SK-N-SH treated with all-trans-retinoic acid at 6 μM for 48 hours (cell line): ENCODE data around the gene PCBP3.

Experiments
- ATAC-seq: fragments of 200-7000 bp; cut with Tn5 transposase; 3 replicates; pipeline ENCODE4 v1.9.1; 2020; ENCODE audit warnings: mild to moderate bottlenecking, moderate library complexity
- ARNTL ChIP-seq: fragments of 450-650 bp; formaldehyde crosslinking; IDR thresholded peaks from 2 replicates; pipeline ENCODE4 v1.5.0; 2020; ENCODE audit warnings: low read depth, mild to moderate bottlenecking, moderate library complexity, borderline replicate concordance
- BACH2 ChIP-seq: fragments of 250-450 bp; sonication (Bioruptor Pico); IDR thresholded peaks from 2 replicates; pipeline ENCODE4 v1.9.0; 2021; ENCODE audit warnings: mild to moderate bottlenecking, borderline replicate concordance
- CREB5 ChIP-seq: fragments of 250-450 bp; sonication (Bioruptor Pico); IDR thresholded peaks from 2 replicates; pipeline ENCODE4 v1.5.1; 2020; ENCODE audit warnings: low read depth, mild to moderate bottlenecking, moderate library complexity
- ESRRG ChIP-seq: fragments of 250-450 bp; sonication (Bioruptor Pico); IDR thresholded peaks from 2 replicates; pipeline ENCODE4 v1.6.1; 2021; ENCODE audit warnings: mild to moderate bottlenecking
- ISL1 ChIP-seq: fragments of 250-450 bp; sonication (Bioruptor Pico); IDR thresholded peaks from 2 replicates; pipeline ENCODE4 v2.1.2; 2022; ENCODE audit warnings: mild to moderate bottlenecking, moderate library complexity
- OSR1 ChIP-seq: fragments of 250-450 bp; sonication (Bioruptor Pico); IDR thresholded peaks from 2 replicates; pipeline ENCODE4 v1.8.0; 2022; ENCODE audit warnings: moderate library complexity, mild to moderate bottlenecking, inconsistent platforms
- POU6F1 ChIP-seq: fragments of 250-450 bp; sonication (Bioruptor Pico); IDR thresholded peaks from 2 replicates; pipeline ENCODE4 v1.8.0; 2021; ENCODE audit warnings: low read depth, mild to moderate bottlenecking, moderate library complexity, borderline replicate concordance
- RARB ChIP-seq: fragments of 250-450 bp; sonication (Bioruptor Pico); IDR thresholded peaks from 2 replicates; pipeline ENCODE4 v1.8.0; 2021; ENCODE audit warnings: mild to moderate bottlenecking, moderate library complexity
- SNAI2 ChIP-seq: fragments of 250-450 bp; sonication (Bioruptor Pico); IDR thresholded peaks from 2 replicates; pipeline ENCODE4 v1.5.0; 2020; ENCODE audit warnings: mild to moderate bottlenecking, moderate library complexity
- TCF4 ChIP-seq: fragments of 250-450 bp; sonication (Bioruptor Pico); IDR thresholded peaks from 2 replicates; pipeline ENCODE4 v1.8.0; 2021; ENCODE audit warnings: mild to moderate bottlenecking, moderate library complexity, borderline replicate concordance
- TOX ChIP-seq: fragments of 250-450 bp; sonication (Bioruptor Pico); IDR thresholded peaks from 2 replicates; pipeline ENCODE4 v1.8.0; 2021; ENCODE audit warnings: mild to moderate bottlenecking, moderate library complexity, borderline replicate concordance
- ZC3H10 ChIP-seq: fragments of 250-450 bp; sonication (Bioruptor Pico); IDR thresholded peaks from 2 replicates; pipeline ENCODE4 v1.5.1; 2021; ENCODE audit warnings: mild to moderate bottlenecking, moderate library complexity
- ZFP30 ChIP-seq: fragments of 450-650 bp; formaldehyde crosslinking; IDR thresholded peaks from 2 replicates; pipeline ENCODE4 v1.5.0; 2022; ENCODE audit warnings: mild to moderate bottlenecking, moderate library complexity
- ZNF565 ChIP-seq: fragments of 450-650 bp; formaldehyde crosslinking; conservative IDR thresholded peaks from 2 replicates; pipeline ENCODE4 v1.5.0; 2020; ENCODE audit warnings: low read depth, mild to moderate bottlenecking, moderate library complexity
- ZNF70 ChIP-seq: fragments of 450-650 bp; formaldehyde crosslinking; IDR thresholded peaks from 2 replicates; pipeline ENCODE4 v1.5.0; 2020; ENCODE audit warnings: mild to moderate bottlenecking, moderate library complexity
- ZNF8 ChIP-seq: fragments of 450-650 bp; formaldehyde crosslinking; IDR thresholded peaks from 2 replicates; pipeline ENCODE4 v1.5.0; 2020; ENCODE audit warnings: mild to moderate bottlenecking, moderate library complexity
- TF ChIP-seq, protein P1 (sequence below): fragments of 250-450 bp; sonication (Bioruptor Pico); IDR thresholded peaks from 2 replicates; pipeline ENCODE4 v1.5.1; 2021; ENCODE audit warnings: mild to moderate bottlenecking, moderate library complexity
- TF ChIP-seq, protein P2 (sequence below): fragments of 250-450 bp; sonication (Bioruptor Pico); IDR thresholded peaks from 2 replicates; pipeline ENCODE4 v1.8.0; 2020; ENCODE audit warnings: mild to moderate bottlenecking, moderate library complexity, borderline replicate concordance

The PCBP3 gene

DNA sequence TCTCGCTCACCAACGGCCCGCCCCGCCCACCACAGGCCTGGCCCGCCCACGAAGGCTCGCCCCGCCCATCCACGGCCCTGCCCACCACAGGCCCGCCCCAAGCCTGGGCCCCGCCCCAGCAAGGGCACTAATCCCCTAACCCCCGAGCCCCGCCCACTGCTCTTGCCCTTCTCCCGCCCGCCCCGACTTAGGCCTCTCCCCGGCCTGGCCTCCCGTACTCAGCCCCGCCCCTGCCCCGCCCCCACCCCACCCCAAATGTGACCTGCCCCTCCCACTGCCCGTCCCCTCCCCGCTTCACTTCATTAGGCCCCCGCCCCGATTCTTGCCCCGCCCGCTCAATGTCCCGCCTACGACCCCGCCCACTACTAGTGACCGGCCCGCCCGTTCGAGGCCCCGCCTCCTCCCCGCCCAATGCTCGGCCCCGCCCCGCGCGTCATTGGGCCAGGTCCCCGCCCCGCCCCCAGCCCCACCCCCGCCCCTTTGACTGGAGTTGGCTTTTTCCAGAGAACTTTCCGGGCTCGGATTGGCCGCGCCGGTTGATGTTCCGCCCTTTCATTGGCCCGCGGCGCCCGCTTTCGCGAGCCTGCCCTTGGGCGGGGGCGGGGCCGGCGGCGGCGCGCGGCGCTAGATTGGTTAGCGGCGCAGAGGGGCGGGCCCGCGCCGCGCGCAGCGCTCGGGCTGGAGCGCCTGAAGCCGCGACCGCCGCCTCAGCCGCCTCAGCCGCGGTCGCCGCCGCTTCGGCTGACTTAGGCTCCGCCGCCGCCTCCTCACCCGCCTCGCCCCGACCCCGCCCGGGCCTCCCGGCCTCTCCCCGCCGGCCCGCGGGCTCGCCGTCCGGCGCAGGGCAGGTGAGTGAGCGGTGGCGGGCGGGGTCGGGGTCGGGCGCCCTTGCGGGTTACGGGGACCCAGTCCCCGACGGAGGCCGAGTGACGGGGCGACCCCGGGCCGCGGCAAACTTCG is at the start of gene PCBP3:
Gene PCBP3, plus strand, starts transcription at position 705 of the 960 bp plus-strand sequence. CDS start 206,361 bp downstream, outside the sequence.
- TF ChIP-seq, protein P1, sequence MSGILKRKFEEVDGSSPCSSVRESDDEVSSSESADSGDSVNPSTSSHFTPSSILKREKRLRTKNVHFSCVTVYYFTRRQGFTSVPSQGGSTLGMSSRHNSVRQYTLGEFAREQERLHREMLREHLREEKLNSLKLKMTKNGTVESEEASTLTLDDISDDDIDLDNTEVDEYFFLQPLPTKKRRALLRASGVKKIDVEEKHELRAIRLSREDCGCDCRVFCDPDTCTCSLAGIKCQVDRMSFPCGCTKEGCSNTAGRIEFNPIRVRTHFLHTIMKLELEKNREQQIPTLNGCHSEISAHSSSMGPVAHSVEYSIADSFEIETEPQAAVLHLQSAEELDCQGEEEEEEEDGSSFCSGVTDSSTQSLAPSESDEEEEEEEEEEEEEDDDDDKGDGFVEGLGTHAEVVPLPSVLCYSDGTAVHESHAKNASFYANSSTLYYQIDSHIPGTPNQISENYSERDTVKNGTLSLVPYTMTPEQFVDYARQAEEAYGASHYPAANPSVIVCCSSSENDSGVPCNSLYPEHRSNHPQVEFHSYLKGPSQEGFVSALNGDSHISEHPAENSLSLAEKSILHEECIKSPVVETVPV: no peak
- TF ChIP-seq ARNTL (no peak), TCF4 (CRISPR knock-in tag) (no peak), ZC3H10 (CRISPR knock-in tag) (no peak), OSR1 (CRISPR knock-in tag) (no peak), SNAI2 (CRISPR knock-in tag) (no peak)
- TF ChIP-seq, protein P2, sequence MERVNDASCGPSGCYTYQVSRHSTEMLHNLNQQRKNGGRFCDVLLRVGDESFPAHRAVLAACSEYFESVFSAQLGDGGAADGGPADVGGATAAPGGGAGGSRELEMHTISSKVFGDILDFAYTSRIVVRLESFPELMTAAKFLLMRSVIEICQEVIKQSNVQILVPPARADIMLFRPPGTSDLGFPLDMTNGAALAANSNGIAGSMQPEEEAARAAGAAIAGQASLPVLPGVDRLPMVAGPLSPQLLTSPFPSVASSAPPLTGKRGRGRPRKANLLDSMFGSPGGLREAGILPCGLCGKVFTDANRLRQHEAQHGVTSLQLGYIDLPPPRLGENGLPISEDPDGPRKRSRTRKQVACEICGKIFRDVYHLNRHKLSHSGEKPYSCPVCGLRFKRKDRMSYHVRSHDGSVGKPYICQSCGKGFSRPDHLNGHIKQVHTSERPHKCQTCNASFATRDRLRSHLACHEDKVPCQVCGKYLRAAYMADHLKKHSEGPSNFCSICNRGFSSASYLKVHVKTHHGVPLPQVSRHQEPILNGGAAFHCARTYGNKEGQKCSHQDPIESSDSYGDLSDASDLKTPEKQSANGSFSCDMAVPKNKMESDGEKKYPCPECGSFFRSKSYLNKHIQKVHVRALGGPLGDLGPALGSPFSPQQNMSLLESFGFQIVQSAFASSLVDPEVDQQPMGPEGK (CRISPR knock-in tag): no peak
- peak; percentile 91 for ATAC-seq

GRCh38 chr21:45594721-45595489 is 48.6 kb upstream of the PCBP3 start:
- TF ChIP-seq ZFP30 (CRISPR knock-in tag): no peak
- TF ChIP-seq ISL1 (CRISPR knock-in tag): no peak
- TF ChIP-seq BACH2 (CRISPR knock-in tag): no peak
- no peak for TF ChIP-seq CREB5 (CRISPR knock-in tag)
- no peak for TF ChIP-seq ESRRG (CRISPR knock-in tag)
- TF ChIP-seq ZNF8 (CRISPR knock-in tag): no peak
- no peak for TF ChIP-seq TOX (CRISPR knock-in tag)
- TF ChIP-seq ARNTL: no peak
- no peak for TF ChIP-seq TCF4 (CRISPR knock-in tag)
- TF ChIP-seq, protein P2 (CRISPR knock-in tag): no peak
- TF ChIP-seq ZNF70 (CRISPR knock-in tag): no peak
- ATAC-seq: no peak

DNA sequence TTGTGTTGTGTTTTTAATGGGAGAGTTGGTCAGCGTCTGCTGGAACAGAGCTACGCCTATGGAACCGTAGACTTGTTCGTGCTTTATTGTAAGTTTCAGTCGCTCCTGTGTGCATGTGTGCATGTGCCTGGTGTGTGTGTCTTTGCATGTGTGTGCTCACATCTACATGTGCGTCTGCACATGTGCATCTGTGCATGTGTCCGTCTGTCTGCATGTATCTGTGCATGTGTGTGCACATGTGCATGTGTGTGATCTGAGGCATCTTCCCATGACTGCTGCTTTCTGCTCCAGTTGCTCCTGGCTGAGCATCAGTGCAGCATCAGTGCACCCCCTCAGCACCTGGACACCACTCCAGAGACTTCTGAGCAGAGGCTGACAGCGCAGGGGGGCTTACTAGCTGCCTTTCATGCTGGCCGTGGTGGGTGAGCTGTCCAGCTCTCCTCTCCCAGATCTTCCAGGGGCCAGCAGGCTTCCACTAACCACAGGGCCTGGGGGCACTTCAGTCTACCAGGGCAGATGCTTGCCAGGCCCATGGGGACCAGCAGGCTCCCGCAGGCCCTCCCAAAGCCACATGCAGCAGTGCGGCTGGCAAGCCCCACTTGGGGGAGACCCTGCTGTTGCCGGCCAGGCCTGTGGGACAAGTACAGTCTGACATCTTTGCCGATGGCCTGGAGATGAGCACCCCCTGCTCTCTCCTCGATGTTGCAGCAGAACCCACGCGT is 47.8 kb upstream of the PCBP3 start:
- ATAC-seq: no peak
- TF ChIP-seq RARB (CRISPR knock-in tag): no peak
- TF ChIP-seq ZC3H10 (CRISPR knock-in tag): no peak
- no peak for TF ChIP-seq ZNF565 (CRISPR knock-in tag)
- TF ChIP-seq, all 23 proteins: peak for 0

DNA sequence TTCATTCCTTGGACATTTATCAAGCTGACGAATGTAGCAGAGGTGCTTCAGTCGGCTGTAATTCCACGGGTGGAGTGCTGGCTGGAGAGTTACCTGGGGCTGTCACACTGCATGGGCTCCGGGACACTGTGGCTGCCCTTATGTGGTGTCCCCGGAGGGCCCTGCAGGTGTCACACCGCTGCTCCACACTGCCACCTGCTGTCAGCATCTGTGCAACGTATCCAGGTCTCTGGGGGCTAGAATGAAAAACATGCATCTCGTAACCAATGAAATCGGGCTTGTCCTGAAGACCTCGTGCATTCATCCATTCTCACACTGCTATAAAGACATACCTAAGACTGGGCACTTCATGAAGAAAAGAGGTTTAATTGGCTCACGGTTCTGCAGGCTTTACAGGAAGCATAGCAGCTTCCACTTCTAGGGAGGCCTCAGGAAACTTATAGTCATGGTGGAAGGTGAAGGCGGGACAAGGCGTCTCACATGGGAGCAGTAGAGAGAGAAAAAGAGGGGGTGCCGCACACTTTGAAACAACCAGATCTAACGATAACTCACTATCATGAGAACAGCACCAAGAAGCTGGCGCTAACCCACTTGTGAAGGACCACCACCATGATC is 46.7 kb upstream of the PCBP3 start:
- TF ChIP-seq ARNTL (no peak), POU6F1 (CRISPR knock-in tag) (no peak)
- peak; percentile 94 for ATAC-seq
